GM21619 (cell line): ENCODE data around the gene ACAA1.
"Not testable (repeated sequence)": the region's sequence is repeated elsewhere in the genome, so short reads cannot be mapped to it uniquely, and the experiment has no call there.

Source experiments
- ATAC-seq: cut with Tn5 transposase; IDR thresholded peaks from one replicate; pipeline ENCODE4 v1.9.1; 2021; ENCODE audit not compliant: unreplicated experiment

ACAA1 gene

DNA sequence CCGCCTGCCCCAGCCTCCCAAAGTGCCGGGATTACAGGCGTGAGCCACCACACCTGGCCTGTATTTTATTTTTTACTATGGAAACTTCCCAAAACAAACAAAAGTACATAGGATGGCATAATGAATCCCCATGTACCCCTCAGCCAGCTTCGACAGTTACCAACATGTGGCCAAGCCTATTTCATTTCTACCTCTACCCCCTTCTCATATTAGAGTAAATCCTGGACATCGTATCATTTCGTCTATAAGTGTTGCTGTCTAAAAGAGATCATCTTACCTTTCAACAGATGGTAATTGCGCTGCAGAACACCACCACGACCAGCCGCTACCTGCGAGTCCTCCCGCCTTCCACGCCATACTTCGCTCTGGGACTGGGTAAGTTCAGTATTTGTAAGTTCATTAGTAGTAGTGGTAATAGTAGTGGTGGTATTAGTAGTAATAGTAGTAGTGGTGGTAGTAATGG is 53.0 kb downstream of the ACAA1 start:
- ATAC-seq = no peak

DNA sequence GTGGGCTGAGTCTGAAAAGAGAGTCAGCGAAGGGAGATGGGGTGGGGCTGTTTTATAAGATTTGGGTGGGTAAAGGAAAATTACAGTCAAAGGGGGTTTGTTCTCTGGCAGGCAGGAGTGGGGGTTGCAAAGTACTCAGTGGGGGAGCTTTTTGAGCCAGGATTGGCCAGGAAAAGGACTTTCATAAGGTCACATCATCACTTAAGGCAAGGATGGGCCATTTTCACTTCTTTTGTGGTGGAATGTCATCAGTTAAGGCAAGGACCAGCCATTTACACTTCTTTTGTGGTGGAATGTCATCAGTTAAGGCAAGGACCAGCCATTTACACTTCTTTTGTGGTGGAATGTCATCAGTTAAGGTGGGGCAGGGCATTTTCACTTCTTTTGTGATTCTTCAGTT is 53.7 kb downstream of the ACAA1 start:
- not testable (repeated sequence) for ATAC-seq

GRCh38 chr3:38082296-38082695 is 54.6 kb downstream of the ACAA1 start:
- not testable (repeated sequence) for ATAC-seq

DNA sequence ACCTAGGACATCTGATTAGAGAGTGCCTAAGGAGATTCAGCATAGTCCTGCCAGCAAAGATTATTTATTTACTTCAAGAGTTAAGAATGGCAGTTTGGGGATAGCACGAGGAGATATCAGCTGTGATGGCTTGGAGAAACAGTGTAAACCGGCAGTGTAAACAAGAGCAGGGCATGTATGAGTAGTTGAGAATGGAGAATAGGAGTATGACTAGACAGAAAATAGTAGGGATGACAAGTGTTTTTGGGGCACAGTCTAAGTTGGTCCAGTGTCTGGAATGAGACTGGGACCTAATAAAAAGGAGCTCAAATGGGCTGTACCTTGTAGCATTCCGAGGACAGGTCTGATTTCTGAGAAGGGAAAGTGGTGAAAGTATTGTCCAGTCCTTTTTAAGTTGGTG is 59.9 kb downstream of the ACAA1 start:
- ATAC-seq = not testable (repeated sequence)
